HEK293T (cell line): ENCODE data around the gene CORO1C.

Experiments used
- CTCF ChIA-PET: fragments of 350-600 bp; formaldehyde crosslinking; extraction: SDS; loops from one replicate; lab custom pipeline; 2021; ENCODE audit warnings: antibody characterized with exemption, inconsistent platforms; lab: Yijun Ruan, JAX
- POLR2A ChIA-PET: fragments of 350-600 bp; formaldehyde crosslinking; extraction: SDS; loops from one replicate; lab custom pipeline; 2020; ENCODE audit warnings: antibody characterized with exemption, inconsistent platforms; lab: Yijun Ruan, JAX
- DNase-seq: peaks from one replicate; pipeline ENCODE4 v3.0.0; 2012; ENCODE audit warnings: mixed read lengths; ENCODE audit errors: extremely low spot score
- ARNT ChIP-seq: fragments of 450-650 bp; IDR thresholded peaks from 2 replicates; pipeline ENCODE4 v1.6.1; 2017; ENCODE audit warnings: mild to moderate bottlenecking
- BHLHE40 ChIP-seq: fragments of 450-650 bp; IDR thresholded peaks from 2 replicates; pipeline ENCODE4 v1.6.1; 2016; ENCODE audit warnings: mild to moderate bottlenecking, moderate library complexity, borderline replicate concordance
- CTBP1 ChIP-seq: fragments of 450-650 bp; IDR thresholded peaks from 2 replicates; pipeline ENCODE4 v1.6.1; 2016; ENCODE audit warnings: borderline replicate concordance
- ELF4 ChIP-seq: fragments of 450-650 bp; IDR thresholded peaks from 2 replicates; pipeline ENCODE4 v1.6.1; 2017; ENCODE audit warnings: antibody characterized with exemption
- FOXA1 ChIP-seq: fragments of 450-650 bp; IDR thresholded peaks from 2 replicates; pipeline ENCODE4 v1.6.1; 2016; ENCODE audit warnings: mild to moderate bottlenecking
- FOXK2 ChIP-seq: fragments of 450-650 bp; IDR thresholded peaks from 2 replicates; pipeline ENCODE4 v1.6.1; 2016; ENCODE audit warnings: mild to moderate bottlenecking
- FOXM1 ChIP-seq: fragments of 450-650 bp; IDR thresholded peaks from 2 replicates; pipeline ENCODE4 v1.6.1; 2017; ENCODE audit warnings: mild to moderate bottlenecking, borderline replicate concordance
- HDGF ChIP-seq: fragments of 450-650 bp; IDR thresholded peaks from 2 replicates; pipeline ENCODE4 v1.6.1; 2017; ENCODE audit warnings: antibody characterized with exemption, borderline replicate concordance
- L3MBTL2 ChIP-seq: fragments of 450-650 bp; conservative IDR thresholded peaks from 2 replicates; pipeline ENCODE4 v1.6.1; 2016; ENCODE audit warnings: mild to moderate bottlenecking
- LEF1 ChIP-seq: fragments of 450-650 bp; IDR thresholded peaks from 2 replicates; pipeline ENCODE4 v1.6.1; 2017; ENCODE audit warnings: mild to moderate bottlenecking, borderline replicate concordance
- NFRKB ChIP-seq: fragments of 450-650 bp; IDR thresholded peaks from 2 replicates; pipeline ENCODE4 v1.6.1; 2016; ENCODE audit warnings: mild to moderate bottlenecking, moderate library complexity
- SP1 ChIP-seq: fragments of 450-650 bp; IDR thresholded peaks from 2 replicates; pipeline ENCODE4 v1.6.1; 2017
- SUZ12 ChIP-seq: fragments of 450-650 bp; IDR thresholded peaks from 2 replicates; pipeline ENCODE4 v1.6.1; 2016; ENCODE audit warnings: mild to moderate bottlenecking
- TARDBP ChIP-seq: fragments of 450-650 bp; IDR thresholded peaks from 2 replicates; pipeline ENCODE4 v1.6.1; 2016
- ZNF384 ChIP-seq: fragments of 450-650 bp; IDR thresholded peaks from 2 replicates; pipeline ENCODE4 v1.6.1; 2016
- TF ChIP-seq, protein P1 (sequence below): fragments of 450-650 bp; IDR thresholded peaks from 2 replicates; pipeline ENCODE4 v1.6.1; 2016

CORO1C gene

DNA sequence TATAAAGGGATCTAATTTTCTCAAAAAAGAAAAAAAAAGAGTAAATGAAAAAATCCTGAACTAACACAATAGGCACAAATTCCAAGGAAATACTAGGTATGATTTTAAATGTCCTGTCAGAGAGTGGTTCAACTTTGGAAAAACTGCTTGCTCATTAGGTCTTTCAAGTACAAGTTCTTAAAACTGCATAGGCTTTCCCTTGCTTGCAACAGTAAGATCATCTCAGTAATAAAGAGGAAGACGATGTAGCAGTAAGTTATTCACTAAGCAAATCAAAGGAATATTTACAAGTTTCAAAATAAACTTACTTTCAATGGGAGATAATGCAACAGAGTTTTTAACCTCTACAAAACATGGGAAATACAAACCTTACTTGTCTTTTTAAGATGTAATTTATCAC is 21.6 kb downstream of the CORO1C start:
- no peak for DNase-seq
- no peak for TF ChIP-seq BHLHE40
- TF ChIP-seq LEF1 = no peak
- TF ChIP-seq SUZ12 = no peak
- TF ChIP-seq TARDBP = no peak
- TF ChIP-seq HDGF = no peak
- no peak for TF ChIP-seq CTBP1
- TF ChIP-seq FOXA1 = no peak
- no peak for TF ChIP-seq FOXK2
- TF ChIP-seq FOXM1 = no peak
- TF ChIP-seq SP1 = no peak
- TF ChIP-seq L3MBTL2 = no peak
- TF ChIP-seq ELF4 = no peak
- no peak for TF ChIP-seq NFRKB
- TF ChIP-seq ZNF384 = no peak
- no peak for TF ChIP-seq ARNT
- TF ChIP-seq, protein P1, sequence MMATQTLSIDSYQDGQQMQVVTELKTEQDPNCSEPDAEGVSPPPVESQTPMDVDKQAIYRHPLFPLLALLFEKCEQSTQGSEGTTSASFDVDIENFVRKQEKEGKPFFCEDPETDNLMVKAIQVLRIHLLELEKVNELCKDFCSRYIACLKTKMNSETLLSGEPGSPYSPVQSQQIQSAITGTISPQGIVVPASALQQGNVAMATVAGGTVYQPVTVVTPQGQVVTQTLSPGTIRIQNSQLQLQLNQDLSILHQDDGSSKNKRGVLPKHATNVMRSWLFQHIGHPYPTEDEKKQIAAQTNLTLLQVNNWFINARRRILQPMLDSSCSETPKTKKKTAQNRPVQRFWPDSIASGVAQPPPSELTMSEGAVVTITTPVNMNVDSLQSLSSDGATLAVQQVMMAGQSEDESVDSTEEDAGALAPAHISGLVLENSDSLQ = no peak
- POLR2A ChIA-PET = no interaction called here
- CTCF ChIA-PET = no interaction called here

DNA sequence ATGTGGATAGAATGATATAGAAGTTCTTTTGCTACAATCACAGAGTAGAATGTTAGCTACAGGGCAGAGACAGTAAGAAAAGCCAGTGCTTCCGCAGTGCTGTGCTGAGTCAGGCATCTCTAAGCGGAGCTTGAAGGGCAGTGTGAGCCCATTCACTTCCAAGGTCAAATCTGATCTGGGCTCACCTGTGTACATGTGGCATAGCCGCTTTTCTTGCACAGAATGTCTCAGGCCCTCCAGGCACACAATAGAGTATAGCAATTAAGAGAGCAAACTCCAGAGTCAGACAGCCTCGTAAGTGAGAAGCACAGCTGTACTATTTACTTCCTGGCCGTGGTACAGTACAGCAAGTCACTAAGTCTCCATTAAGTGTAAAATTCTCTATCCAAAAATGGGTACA is 26.8 kb downstream of the CORO1C start:
- CTCF ChIA-PET = no interaction called here
- no peak for DNase-seq
- TF ChIP-seq TARDBP (no peak), NFRKB (no peak), FOXA1 (no peak), BHLHE40 (no peak), HDGF (no peak), FOXK2 (no peak), FOXM1 (no peak), CTBP1 (no peak), ELF4 (no peak), ARNT (no peak), LEF1 (no peak), SP1 (no peak), SUZ12 (no peak), ZNF384 (no peak)
- POLR2A ChIA-PET = no interaction called here

DNA sequence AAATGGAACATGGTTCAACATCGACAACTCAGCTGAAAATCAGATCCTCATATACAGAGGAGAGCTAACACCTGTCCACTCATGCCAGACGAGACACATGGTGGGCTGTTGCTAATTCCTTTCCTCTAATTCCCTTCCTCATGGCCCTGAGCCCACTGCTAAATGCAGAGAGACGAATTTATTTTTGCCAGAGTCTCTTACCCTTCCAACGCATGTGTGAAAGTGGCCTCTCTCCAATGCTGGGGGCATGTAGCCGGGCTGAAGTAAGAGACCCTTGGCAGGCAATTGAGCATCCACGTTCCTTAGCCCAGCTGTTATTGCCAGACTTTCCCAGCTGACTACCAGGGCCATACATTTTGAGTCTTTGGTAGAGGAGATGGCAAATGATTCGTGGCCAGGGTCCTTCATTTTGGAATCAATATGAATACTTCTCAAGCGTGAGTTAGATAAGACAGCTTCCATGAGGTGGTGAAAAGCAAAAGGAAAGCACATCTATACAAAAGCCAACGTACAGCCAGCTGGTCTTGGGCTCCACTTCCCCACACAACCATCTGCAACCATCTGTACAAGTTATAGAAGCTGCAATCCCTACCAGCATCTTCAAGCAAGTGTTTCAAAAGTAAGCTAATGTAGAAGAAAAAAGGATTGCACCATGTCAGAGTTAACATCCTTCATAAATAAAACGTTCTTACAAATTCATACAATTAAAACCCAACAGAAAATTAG is 28.6 kb downstream of the CORO1C start:
- CTCF ChIA-PET = interaction anchor here (0.6 to 1.5 kb wide), 2 partner anchors 11 to 102 kb away, joined by 3 to 6 read pairs; no protein-coding TSS in a partner anchor
- TF ChIP-seq ZNF384 (no peak), BHLHE40 (no peak), HDGF (no peak), SUZ12 (no peak), LEF1 (no peak), L3MBTL2 (no peak), TARDBP (no peak), FOXK2 (no peak), SP1 (no peak), ARNT (no peak), FOXA1 (no peak), NFRKB (no peak), FOXM1 (no peak), ELF4 (no peak), CTBP1 (no peak)
- TF ChIP-seq, protein P1 = no peak
- DNase-seq = no peak
- POLR2A ChIA-PET = interaction anchor here (2.3 kb wide), 1 partner anchor 28 kb away, joined by 8 read pairs; no protein-coding TSS in a partner anchor

DNA sequence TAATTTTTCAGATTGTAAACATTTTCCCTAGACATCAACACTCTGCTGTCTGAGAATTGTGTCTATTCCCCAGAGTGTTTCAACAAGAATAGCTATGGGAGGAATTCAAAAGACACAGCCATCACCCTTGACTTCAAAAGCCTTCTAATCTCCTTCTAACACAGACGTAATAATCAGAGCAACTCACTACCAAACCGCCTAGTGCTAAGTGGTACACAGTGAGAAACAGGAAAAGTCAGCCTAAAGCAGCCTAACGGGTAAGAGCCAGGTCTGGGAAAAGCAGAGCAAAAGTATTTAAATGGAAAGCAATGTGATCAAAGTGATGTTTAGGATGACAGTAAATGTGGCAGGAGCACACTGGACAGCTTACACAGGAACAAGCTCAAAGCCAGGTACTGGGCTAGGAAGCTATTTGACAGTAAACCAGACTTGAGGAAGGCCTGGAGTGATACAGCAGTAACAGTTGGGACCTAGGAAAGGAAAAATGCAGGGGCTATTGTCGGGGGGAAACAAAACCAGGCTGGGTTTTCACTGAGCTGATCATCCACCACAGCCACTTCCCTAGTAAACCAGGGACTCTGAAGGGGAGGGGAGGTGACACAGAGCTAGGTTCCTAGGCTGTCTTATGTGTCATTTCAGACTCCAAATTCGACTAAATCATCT is 29.4 kb downstream of the CORO1C start:
- ChIA-PET CTCF (interaction anchor here (1.5 kb wide), 1 partner anchor 11 kb away, joined by 6 read pairs; no protein-coding TSS in a partner anchor), POLR2A (interaction anchor here (1.1 to 2.3 kb wide), 2 partner anchors 29 to 31 kb away, joined by 5 to 8 read pairs; no protein-coding TSS in a partner anchor)

More for the DNA sequence above, 29.4 kb downstream of the CORO1C start:
- TF ChIP-seq FOXK2 (no peak), BHLHE40 (no peak), FOXM1 (no peak), ZNF384 (no peak), FOXA1 (no peak), L3MBTL2 (no peak), LEF1 (no peak), SUZ12 (no peak), CTBP1 (no peak), SP1 (no peak), NFRKB (no peak), HDGF (no peak), ELF4 (no peak), TARDBP (no peak)
- TF ChIP-seq, protein P1 = no peak
- no peak for DNase-seq
